ENCODE measurements around the gene EIF5.

EIF5 gene

DNA sequence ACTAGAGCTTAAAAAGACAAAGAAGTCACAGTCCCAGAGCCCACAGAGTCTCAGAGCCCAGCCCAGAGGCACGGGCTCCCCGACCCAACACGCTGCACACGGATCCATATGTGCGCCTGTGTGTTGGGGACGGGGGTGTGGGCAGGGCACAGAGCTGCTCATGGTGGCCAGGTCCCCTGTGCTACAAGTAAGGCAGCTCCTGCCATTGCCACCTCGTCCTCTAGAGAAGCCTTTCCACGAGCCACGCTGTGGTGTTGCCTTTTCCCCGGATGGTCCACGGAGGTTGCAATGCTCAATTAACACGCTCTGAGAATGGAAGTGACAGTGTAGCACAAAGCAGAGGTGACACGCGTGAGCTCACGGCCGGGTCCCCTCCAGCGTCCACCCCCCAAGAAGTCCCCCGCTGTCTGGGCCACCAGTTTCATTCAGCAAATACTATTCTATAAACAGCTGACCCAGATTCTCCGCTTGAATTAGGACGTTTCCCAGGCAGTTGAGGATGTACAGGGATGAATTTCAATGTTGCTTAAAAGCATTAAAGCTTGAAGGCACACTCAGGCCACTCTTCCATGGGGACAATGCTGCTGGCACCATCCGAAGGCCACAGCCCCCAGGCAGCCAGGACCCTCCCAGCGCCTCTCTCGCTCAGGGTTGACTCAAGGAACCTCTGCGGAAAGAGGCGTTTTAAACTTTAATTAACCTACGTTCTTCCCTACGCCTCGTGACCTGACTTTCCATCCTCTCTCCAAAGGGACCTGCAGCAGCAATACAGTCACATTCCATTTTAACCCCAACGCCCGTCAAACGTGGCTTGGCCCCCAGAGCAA, 22.7 kb upstream of the EIF5 start:
- no peak for FAIRE-seq

DNA sequence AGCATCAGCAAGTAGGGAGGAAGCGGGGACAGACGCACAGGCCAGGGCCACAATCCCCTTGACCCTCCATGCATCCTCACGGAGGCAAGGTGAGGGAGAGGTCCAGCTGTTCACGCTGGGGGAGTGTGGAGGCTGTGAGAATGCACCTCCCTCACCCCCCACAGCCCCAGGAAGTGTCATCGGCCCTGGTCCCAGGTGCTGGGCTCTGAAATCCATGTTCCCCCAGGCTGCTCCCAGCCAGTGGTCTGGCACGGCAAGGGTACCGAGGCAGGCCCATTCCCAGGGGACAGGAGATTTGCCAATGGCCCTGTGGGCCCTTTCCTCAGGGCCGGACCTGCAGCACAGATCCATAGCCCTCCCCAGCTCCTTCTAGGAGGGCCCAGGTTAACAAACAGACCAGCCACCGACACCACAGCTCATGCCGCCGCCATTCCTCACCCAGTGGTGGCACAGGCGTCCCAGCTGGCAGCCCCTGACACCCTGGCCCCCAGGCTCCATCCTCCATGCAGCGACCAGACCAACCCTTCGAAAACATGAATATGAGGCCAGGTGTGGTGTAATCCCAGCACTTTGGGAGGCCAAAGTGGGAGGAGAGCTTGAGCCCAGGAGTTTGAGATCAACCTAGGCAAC, 21.9 kb upstream of the EIF5 start:
- no peak for FAIRE-seq

DNA sequence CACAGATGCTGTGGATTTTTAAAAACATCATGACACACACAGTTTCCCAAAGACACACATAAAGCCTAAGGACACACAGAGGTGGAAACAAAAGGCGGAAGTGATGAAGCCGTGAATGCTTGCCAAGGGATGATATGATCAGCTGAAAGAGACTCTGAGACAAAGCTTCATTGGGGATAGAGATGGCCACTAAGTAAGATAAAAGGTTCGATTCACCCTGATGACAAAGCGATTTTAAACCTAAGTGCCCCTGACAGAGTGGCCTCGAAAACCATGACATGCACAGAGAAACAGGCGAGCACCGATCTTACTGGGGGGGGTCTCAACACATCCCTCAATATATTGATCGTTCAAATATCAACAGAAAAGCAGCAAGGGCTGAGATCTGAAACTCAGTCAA, 20.3 kb upstream of the EIF5 start:
- FAIRE-seq: no peak

DNA sequence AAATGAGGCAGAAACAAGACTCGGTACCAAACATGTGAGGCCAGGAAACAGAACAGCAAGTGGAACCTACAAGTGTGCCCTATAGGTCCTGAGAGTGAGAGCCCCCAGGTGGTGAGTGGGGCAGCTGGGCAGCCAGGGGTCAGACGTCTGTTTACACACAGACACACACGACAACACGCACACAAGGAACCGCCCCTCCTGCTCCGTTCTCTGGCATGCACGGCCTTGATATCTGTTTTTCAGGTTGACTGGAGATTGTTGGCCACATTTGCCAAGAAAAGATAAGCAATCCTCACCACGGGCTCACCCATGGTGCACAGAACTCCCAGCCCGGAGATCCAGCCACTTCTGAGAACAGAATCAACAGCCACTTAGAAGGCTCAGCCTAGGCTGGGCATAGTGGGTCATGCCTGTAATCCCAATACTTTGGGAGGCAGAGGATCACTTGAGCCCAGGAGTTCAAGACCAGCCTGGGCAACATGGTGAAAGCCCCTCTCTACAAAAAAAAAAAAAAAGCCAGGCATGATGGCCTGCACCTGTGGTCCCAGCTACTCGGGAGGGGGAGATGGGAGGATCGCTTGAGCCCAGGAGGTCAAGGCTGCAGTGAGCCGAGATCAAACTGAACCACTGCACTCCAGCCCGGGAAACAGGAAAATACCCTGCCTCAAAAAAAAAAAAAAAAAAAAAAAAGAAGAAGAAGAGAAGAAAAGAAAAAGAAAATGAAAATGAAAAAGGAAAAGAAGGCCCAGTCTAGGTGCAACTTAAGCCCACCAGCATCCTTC, 19.4 kb upstream of the EIF5 start:
- no peak for FAIRE-seq

DNA sequence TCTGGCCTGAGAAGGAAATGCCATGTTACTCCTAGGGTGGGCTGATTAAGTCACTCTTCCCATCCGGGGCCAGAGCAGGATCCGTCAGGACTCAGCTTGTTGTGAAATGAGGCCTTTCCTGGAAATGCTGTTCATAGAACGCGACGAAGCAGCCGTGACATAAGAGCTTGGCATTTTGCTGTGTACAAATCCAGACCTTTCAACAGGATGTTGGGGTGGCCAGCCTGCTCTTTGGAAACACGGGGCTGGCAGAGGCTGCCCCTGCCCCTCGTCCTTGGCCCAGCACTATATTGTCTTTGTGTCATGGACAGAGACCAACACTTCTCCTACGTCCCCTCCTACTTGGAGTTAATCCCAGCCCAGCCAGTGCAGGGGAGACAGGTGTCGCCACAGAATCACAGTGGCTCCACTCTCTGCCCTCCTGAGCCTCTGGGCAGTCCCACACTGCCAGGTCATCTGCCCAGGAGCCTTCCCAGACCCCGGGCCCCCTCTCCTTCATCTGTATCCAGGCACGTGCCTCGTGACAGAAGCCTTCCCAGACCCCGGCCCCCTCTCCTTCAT, 18.6 kb upstream of the EIF5 start:
- FAIRE-seq: no peak

DNA sequence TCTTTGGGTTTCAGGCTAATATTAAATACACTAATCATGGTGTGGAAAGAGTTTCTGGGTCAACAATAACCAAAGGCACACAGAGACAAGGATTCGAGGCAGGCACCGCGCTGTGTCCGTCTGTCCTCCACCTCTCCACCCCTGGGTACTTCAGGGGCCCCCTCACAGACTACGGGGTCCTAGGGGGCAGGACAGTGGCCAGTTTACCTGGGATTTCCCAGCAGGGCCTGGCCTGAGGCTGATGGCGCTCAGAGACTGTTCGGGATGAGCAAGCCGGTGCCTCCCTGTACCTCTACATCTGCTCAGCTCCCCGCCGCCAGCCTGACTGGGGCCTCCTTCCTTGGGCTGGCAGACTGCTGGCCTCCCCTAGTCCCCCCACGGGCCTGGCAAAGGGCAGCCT, 18.1 kb upstream of the EIF5 start:
- FAIRE-seq: no peak

DNA sequence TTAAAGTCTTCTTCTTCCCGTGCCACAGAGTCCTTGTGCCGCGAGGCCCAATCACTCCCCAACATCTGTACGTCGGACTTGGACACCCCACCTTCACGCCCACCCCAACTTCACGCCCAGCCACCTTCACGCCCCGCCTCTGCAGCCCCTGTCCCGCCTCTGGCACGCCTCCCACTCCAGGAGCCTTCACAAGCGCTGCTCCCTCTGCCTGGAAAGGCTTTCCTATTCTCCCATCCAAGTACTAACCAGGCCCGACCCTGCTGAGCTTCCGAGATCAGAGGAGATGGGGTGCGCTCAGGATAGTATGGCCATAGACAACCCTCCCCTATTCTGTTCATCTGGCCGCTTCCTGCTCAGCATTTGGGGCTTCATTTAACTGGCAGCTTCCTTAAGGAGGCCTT, 17.3 kb upstream of the EIF5 start:
- no peak for FAIRE-seq

DNA sequence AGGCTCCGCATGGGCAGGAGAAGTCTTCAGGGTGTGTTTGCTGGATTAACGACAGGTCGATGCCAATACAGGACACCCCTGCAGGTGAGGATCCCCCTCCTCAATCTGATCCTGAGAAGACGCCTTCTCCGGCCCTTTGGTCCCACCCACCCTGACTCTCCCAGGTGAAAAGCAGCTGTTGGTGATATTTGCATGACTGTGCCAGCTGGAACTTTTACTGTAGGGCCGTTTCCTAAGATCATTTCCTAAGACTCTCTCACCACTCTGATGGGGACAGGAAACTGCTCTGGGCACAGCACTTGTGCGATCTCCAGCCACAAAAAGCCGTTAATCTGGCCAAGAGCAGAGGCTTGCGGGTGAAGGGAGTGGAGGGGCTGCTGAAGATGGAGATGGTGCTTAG, 16.8 kb upstream of the EIF5 start:
- no peak for FAIRE-seq

DNA sequence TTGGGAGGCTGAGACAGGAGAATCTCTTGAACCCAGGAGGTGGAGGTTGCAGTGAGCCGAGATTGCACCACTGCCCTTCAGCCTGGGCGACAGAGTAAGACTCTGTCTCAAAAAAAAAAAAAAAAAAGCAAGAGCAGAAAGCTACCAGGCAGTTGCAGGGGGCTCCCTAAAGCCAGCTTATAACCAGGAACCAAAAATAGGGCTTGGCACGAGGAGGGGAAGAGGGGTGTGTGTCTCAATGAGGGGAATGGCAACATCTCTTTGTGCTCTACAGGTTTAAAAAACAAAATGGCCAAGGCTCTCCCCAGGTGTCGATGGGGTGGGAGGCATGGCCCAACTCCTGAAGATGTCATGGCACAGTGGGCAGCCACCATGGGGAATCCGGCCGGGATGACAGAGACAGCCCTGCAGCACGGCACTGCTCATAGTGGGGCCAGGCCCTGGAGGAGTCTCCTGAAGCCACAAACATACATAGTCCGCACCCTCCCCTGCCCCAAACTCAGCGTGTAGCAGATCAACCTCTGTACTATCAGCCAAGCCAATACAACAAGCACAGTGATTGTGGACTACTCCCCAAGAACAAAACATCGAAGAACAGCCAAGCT, 16.0 kb upstream of the EIF5 start:
- no peak for FAIRE-seq

DNA sequence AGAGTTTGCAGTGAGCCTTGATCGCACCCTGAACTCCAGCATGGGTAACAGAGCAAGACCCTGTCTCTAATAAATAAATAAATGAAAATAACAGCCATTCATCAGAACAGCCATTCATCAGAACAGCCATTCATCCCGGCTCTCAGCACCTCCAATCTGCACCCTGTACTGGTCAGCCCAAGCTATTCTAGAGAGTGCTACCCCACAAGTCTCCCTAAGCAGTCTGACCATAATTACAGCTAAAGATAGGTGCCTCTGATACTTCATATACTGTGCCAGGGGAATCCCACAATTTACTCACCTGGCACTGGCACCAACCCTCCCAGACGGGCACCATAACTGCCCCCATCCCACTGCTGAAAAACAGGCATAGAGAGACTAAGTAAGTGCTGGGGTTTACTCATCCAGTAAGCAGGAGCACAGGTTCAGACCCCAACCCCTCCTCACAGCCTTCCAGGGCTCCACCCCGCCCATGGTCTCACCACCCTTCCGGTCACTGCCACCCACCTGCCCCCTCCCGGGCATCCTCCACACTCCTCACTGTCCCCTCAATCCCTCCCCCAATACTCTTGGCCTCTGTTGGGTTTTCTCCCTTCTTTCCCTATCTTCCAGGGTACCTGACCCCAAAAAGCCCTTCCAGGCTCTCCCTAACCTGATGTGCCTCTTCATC, 15.2 kb upstream of the EIF5 start:
- FAIRE-seq: no peak

DNA sequence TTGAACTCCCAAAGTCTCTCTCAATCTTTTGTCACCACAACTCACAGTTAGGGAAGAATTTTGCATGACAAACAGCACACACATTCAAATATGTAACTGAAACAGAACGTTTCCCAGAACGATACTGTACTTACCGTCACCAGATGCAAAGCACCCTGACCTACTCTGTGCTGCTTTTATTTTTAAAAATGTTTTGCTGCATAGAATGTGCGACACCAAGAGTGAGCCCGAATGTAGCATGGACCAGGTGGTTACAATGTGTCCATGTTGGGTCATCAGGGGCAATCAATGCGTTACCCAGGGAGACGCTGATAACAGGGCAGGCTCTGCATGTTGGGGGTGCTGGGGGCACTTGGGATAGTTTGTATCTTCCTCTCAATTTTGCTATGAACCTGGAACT, 14.6 kb upstream of the EIF5 start:
- FAIRE-seq: no peak

DNA sequence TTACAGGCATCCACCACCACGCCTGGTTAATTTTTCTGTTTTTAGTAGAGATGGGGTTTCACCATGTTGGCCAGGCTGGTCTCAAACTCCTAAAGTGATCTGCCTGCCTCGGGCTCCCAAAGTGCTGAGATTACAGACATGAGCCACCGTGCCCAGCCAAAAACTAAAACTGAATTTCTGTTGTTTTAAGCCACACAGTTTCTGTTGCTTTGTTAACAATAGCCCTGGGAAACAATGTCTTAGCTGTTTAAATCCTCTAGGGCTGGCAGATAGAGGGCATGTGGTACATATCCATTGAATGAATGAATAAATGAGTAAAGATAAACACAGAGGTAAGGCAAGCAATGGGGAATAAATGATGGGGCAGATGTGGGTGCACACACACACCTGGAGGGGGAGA, 8.0 kb upstream of the EIF5 start:
- FAIRE-seq: no peak

DNA sequence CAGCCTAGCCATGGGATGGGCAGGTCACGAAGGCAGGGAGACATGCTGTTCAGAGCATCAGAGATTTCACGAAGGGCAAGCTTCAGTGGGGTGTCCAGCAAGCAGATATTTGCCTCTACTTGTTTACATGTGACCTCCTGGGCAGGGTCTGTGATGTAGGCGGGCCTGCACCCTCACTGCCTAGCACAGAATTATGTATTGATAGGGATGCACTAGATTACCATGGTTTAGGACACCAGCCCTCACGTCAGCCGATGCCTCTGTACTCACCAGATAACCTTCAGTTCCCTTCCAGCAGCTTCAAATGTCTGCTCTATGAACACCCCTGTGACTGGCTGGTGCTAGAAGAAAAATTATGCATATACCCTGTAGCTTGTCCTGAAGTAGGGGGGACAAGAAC, 5.1 kb upstream of the EIF5 start:
- FAIRE-seq: no peak

DNA sequence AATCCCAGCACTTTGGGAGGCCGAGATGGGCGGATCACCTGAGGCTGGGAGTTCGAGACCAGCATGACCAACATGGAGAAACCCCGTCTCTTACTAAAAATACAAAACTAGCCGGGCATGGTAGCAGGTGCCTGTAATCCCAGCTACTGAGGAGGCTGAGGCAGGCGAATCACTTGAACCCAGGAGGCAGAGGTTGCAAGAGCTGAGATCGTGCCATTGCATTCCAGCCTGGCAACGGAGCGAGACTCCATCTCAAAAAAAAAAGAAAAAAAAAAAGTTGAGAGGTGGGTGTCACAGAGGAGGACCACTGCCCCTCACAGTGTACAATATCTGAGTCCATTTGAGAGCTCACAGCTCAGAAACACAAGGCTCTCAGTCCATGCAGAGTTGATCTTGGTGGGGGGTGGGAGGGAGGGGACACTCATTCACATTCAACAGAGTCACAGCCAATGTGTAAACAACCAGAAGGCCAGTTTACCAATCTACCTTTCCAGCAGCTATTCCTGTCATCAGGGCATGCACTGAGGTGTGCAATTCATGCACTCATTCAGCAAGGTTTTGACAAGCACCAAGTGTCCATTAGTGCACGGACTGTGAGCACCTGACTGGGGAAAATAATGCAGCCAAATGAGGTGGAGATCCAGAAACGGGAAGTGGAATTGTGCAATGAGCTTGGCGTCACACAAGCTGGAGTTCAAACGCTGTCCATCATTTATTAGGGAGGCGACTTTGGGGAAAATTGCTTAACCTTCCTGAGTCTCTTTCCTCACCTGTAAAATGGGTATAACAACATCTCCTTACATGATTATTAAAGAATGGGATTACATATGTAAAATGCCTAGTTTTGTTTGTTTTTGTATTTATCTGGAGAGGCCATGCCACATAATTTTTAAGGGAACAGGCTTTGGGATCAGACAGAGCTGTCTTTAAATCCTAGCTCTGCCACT, 4.4 kb upstream of the EIF5 start:
- no peak for FAIRE-seq

DNA sequence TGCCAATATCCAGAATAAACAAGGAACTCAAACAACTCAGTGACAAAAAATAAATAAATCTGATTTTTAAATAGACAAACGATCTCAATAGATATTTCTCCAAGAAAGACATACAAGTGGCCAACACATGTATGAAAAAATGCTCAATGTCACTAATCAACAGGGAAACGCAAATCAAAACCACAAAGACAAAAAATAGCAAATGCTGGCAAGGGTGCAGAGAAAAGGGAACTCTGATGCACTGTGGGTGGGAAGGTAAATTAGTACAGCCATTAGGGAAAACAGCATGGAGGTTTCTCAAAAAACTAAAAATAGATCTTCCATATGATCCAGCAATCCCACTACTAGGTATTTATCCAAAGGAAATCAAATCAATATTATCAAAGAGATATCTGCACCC, 3.5 kb upstream of the EIF5 start:
- no peak for FAIRE-seq

DNA sequence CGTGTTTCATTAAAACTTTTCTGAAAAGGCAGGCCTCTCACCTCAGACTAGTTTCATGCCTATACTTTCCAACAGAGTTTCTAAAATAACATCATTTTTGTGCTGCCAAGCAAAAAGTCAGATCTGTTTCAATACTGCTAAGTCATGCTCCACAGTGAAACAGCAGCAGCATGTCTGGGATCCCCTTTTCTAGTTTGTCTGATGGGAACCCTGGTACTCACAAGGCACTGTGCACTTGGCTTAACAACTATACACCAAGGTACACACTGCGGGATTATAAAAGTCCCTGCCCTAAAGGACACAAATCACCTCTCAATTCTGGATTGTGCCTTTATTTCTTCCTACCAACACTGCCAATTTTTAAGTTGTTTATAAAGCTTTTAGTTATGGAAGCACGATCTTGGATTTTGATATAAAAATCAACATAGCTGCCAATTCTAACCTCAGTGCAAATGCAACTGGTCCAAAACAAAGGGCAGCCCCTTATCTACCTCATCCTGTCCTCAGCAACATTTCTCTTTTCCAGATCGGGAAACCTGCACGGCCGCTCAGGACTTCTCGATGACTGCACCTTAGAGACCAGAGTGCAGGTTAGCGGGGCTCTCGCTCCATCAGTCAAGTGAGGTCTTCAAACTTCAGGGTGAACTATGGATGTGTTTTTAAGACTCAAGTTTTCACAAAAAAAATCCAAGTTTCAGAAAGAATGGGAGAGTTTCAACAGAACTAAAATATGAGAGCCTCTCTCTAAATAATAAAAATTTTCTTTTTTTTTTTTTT, 1.7 kb upstream of the EIF5 start:
- no peak for FAIRE-seq

DNA sequence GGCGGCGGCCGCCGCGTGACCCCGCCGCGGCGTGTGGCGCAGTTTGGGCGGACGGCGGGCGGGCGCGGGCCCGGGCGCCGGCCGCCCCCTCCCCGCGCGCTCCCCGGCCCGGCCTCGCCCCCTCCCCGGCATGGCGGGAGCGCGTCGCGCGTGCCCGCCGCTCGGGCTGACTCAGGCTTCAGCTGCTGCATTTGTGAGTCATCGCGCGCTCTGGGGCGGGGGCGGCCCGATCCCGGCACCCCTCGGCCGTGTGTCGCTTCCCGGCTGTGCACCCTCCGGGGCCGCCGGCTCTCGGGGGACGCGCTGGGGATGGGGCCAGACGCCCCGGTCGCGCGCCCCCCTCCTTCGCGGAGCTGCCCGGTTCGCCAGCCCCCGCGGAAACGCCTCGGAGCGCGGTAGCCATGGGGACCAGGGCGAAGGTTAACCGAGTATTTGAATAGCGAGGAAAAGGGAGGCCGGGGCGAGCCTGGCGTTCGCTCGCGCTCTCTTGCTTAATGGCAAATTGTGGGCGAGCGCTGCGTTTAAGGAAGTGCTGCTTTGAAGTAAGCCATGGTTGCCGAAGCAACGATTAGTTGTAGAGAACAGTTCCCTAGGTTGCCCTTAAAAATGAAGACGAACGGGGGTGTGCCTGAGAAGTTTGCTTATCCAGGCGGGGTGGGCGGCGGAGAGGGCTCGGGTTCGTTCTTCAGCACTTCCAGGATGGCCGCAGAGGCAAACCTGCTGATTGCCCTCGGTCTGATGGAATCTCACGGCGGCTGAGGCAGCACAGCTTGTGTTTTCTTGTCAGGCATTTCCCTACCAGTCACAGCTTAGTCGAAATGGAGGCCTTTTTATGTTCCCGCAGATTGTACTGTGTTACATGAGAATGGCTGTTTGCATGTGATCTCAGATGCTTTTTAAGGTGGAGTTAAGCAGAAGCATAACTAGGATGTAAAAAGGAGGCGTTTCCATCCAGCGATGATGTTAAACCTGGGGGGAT, 896 bp downstream of the EIF5 start:
- FAIRE-seq: no peak

DNA sequence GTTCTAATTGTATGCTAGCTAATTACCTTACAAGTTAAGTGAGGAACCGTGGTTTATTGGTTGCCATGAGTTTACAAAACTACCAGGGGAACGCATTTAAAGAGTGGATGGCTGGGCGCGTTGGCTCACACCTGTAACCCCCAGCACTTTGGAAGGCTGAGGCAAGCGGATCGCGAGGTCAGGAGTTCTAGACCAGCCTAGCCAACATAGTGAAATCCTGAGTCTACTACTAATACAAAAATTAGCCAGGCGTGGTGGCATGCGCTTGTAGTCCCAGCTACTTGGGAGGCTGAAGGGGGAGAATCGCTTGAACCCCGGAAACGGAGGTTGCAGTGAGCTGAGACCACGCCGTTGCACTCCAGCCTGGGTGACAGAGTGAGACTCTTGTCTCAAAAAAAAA, 2.2 kb downstream of the EIF5 start:
- FAIRE-seq: no peak

DNA sequence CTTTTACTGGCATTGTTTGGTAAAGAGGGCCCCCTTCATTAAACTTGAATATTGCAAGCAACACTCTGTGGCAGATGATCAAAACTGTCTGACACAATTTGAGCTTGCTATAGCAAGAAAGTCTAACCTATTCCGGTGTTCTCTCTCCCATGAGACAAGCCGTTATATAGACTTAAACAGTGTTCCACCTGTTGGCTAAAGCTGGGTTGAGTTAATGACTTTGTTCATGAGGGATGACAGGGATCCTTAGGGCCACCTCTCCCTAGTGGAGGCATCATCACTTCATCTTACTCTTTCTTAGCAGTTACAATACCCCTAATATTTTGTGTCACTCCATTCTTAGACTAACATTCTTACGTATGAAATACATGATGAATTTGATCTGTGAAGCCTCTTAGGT, 3.8 kb downstream of the EIF5 start:
- FAIRE-seq: no peak
